Lower leg skin (tissue), 4 donors: ENCODE measurements around the gene METTL8. TPM values are rescaled to one million over a fixed set of nuclear protein-coding genes. Genes with fewer than 3 reads are reported as not detected.
"Not testable (repeated sequence)": the region's sequence is repeated elsewhere in the genome, so short reads cannot be mapped to it uniquely, and the experiment has no call there.

Source experiments
- DNase-seq, 2 donors: peaks; one replicate each; pipeline ENCODE4 v3.0.0-alpha.2; 2019; ENCODE audit warnings: low spot score in 2 of 2
- H3K4me3 ChIP-seq: fragments of 200-600 bp; sonication (generic); 2 replicates; pipeline ENCODE4 v1.5.1; 2017; ENCODE audit warnings: mild to moderate bottlenecking, low read depth; ENCODE audit not compliant: poor library complexity, severe bottlenecking
- CTCF ChIP-seq, 3 donors: fragments of 450-650 bp; IDR thresholded peaks; one replicate each; pipeline ENCODE4 v1.5.1; 2016; ENCODE audit warnings: antibody characterized with exemption in 3 of 3, mild to moderate bottlenecking in 3 of 3, moderate library complexity in 2 of 3
- POLR2A ChIP-seq, 2 donors: fragments of 450-650 bp; IDR thresholded peaks; one replicate each; pipeline ENCODE4 v1.6.1; 2016 to 2017; ENCODE audit warnings: antibody characterized with exemption in 2 of 2, mild to moderate bottlenecking in 1 of 2, moderate library complexity in 1 of 2
- WGBS, 2 donors: methylation state at CpG; one replicate each; pipeline ENCODE4 v1.1.5; 2018; 5-methylcytosine and 5-hydroxymethylcytosine counted together
- intact Hi-C: fragments of 100-400 bp; cut with DNase I; formaldehyde crosslinking; loops from one replicate; pipeline ENCODE4 v1.15.0; 2023; ENCODE audit warnings: low total_unique reads
- total RNA-seq, 4 donors: library from RNA; depleted of rRNA; stranded (reverse); fragments of >200 nt; gene quantifications; one replicate each; pipeline ENCODE4 v1.1.0, GENCODE V29; 2016

Gene METTL8
- total RNA-seq, 4 donors from 2014 or later: 22.5 to 34.9 (median 25.9) TPM

GRCh38 chr2:171360905-171361304 is 72.9 kb downstream of the METTL8 start:
- no peak overlapping the region for H3K4me3 ChIP-seq
- TF ChIP-seq CTCF (IDR thresholded peaks at IDR 0.05) (no peak), POLR2A (IDR thresholded peaks at IDR 0.05) (no peak)
- intact Hi-C loops: no loop called here
- no peak for DNase-seq
- 88 to 91% methylated on average over 2 of the region's 2 CpGs for WGBS, 2 donors

- DNase-seq, H3K4me3 ChIP-seq, intact Hi-C loops: not testable (repeated sequence)
- 97 to 100% methylated on average over 3 of the region's 3 CpGs for WGBS, 2 donors
These were observed 80.0 kb downstream of the METTL8 start for GRCh38 chr2:171353746-171354145.

GRCh38 chr2:171348056-171348455 is 85.7 kb downstream of the METTL8 start:
- intact Hi-C loops: no loop called here

GRCh38 chr2:171347591-171348032 is 86.2 kb downstream of the METTL8 start:
- WGBS, 2 donors: 26 to 37% methylated on average over 3 of the region's 3 CpGs
- intact Hi-C loops: no loop called here

More at GRCh38 chr2:171348056-171348455, 85.7 kb downstream of the METTL8 start:
- DNase-seq: no peak
- no peak overlapping the region for H3K4me3 ChIP-seq
- TF ChIP-seq CTCF (IDR thresholded peaks at IDR 0.05) (no peak), POLR2A (IDR thresholded peaks at IDR 0.05) (no peak)
- 73 to 85% methylated on average over 1 of the region's 1 CpG for WGBS, 2 donors

GRCh38 chr2:171346723-171347557 is 86.8 kb downstream of the METTL8 start:
- intact Hi-C loops: no loop called here
- TF ChIP-seq POLR2A (IDR thresholded peaks at IDR 0.05) (no peak), CTCF (IDR thresholded peaks at IDR 0.05) (no peak)
- WGBS, 2 donors: 65 to 72% methylated on average over 10 of the region's 10 CpGs
- DNase-seq: no peak
- H3K4me3 ChIP-seq: no peak overlapping the region

More at GRCh38 chr2:171347591-171348032, 86.2 kb downstream of the METTL8 start:
- no peak for DNase-seq
- no peak for TF ChIP-seq POLR2A (IDR thresholded peaks at IDR 0.05)
- no peak for TF ChIP-seq CTCF (IDR thresholded peaks at IDR 0.05)
- H3K4me3 ChIP-seq: no peak overlapping the region

GRCh38 chr2:171345971-171346722 is 87.6 kb downstream of the METTL8 start:
- no peak for TF ChIP-seq POLR2A (IDR thresholded peaks at IDR 0.05)
- no peak for TF ChIP-seq CTCF (IDR thresholded peaks at IDR 0.05)

More at GRCh38 chr2:171345971-171346722, 87.6 kb downstream of the METTL8 start:
- no peak overlapping the region for H3K4me3 ChIP-seq
- WGBS, 2 donors: 93 to 98% methylated on average over 3 of the region's 3 CpGs
- DNase-seq: no peak
- intact Hi-C loops: no loop called here
